ENCODE data around the gene TAS1R3. TPM values are rescaled to one million over a fixed set of nuclear protein-coding genes. Genes with fewer than 3 reads are reported as not detected.
A peak's percentile ranks its signal among the peaks of the same experiment; 100 is the strongest.

TAS1R3 gene
- total and polyA plus RNA-seq, 5 donors from 2014 or later: 0.06 to 2.0 (median 0.11) TPM; not detected in 2

DNA sequence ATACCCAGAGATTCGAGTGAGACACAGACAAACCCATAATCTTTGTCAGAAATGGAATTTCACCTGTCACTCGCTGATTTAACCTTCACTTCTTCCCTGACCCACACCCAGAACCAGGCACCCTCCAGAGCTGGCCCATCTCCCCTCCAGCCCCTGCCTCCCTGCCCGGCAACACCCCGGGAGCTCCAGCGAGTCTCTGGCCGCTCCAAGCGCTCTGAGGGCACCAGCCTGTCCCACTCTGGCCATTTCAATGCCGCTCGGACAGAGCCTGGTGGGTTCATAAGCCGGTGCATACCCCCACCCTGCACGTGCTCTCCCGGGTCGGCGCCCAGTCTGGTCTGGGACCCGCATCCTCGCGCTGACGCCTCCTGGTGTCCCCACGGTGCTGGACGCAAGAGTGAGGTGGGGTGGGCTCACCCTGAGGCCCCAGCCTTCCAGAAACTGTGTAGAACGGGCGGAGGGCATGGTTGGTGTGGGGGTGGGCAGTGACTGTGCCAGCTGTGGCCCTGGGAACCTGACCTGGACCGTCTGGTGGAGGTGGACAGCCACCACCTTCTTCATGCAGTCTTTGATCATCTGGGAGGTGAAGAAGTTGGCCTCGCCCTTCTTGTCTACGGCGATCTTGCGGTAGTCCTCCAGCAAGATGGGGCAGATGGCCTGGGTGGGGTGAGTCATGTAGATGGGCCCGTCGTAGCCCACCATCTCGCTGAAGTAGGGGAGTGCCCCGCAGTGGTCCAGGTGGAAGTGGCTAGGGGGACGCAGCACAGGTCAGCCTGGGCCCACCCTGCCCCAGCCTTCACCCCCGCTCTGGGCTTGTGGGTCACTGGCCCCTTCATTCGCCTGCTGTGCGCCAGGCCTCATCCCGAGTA, 12.1 kb upstream of the TAS1R3 start:
- Histone ChIP-seq H3K9me3 (ENCODE audit: control insufficient read depth in 2 of 2, low read length in 2 of 2) (no peaks in the 10 kb centered on the region), H3K27me3 (ENCODE audit: control insufficient read depth, insufficient read depth, low read length) (no peaks in the 10 kb centered on the region), H3K27ac (ENCODE audit: insufficient read depth, low read length, poor library complexity, severe bottlenecking) (no peak overlapping the region), H3K4me1 (ENCODE audit: control insufficient read depth, insufficient read depth, low read length, poor library complexity, severe bottlenecking) (peaks cover 22% of the 10 kb centered on the region), H3K36me3 (ENCODE audit: control insufficient read depth, insufficient read depth, low read length) (peaks cover 41% of the 10 kb centered on the region), H3K4me3 (ENCODE audit: low read depth, low read length) (no peak overlapping the region)
- Mint-ChIP-seq H3K27me3 (no peaks in the 10 kb centered on the region), H3K27ac (peak overlapping the region in 1 of 3 donors; percentile 85), H3K9me3 (no peaks in the 10 kb centered on the region), H3K4me3 (peak overlapping the region in 3 of 4 donors; percentile 2 to 77 (median 60)), H3K4me1 (peaks cover 0 to 36% (median 3%) of the 10 kb centered on the region in 4 donors), H3K36me3 (peaks cover 5% of the 10 kb centered on the region)
- ATAC-seq (ENCODE audit: low read depth in 2 of 2) (no peak), DNase-seq (no peak)

DNA sequence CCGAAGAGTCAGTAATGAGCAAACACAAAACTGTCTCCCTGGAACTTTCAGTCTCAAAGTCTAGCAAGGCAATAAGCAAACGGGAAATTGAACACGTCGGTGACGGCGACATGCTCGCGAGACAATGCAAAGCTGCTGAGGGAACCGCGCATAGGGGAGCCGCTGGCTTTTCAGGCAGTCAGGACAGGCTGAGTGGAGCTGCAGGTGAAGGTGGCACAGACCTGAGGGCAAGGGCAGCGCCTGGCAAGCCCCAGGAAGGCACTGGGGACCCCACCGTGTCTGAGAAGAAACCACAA, 11.5 kb upstream of the TAS1R3 start:
- no peaks in the 10 kb centered on the region for H3K27me3 ChIP-seq (ENCODE audit: control insufficient read depth, insufficient read depth, low read length)
- H3K36me3 Mint-ChIP-seq: peaks cover 5% of the 10 kb centered on the region
- peaks cover 0 to 38% (median 3%) of the 10 kb centered on the region in 4 donors for H3K4me1 Mint-ChIP-seq
- peaks cover 22% of the 10 kb centered on the region for H3K4me1 ChIP-seq (ENCODE audit: control insufficient read depth, insufficient read depth, low read length, poor library complexity, severe bottlenecking)
- H3K27ac ChIP-seq (ENCODE audit: insufficient read depth, low read length, poor library complexity, severe bottlenecking): no peak overlapping the region
- H3K27me3 Mint-ChIP-seq: no peaks in the 10 kb centered on the region
- peak overlapping the region in 2 of 4 donors; percentile 60 to 77 for H3K4me3 Mint-ChIP-seq
- ATAC-seq (ENCODE audit: low read depth in 2 of 2) (no peak), DNase-seq (no peak)
- H3K4me3 ChIP-seq (ENCODE audit: low read depth, low read length): no peak overlapping the region
- H3K9me3 Mint-ChIP-seq: no peaks in the 10 kb centered on the region
- H3K9me3 ChIP-seq (ENCODE audit: control insufficient read depth in 2 of 2, low read length in 2 of 2): no peaks in the 10 kb centered on the region
- H3K27ac Mint-ChIP-seq: no peak overlapping the region
- H3K36me3 ChIP-seq (ENCODE audit: control insufficient read depth, insufficient read depth, low read length): peaks cover 37% of the 10 kb centered on the region

DNA sequence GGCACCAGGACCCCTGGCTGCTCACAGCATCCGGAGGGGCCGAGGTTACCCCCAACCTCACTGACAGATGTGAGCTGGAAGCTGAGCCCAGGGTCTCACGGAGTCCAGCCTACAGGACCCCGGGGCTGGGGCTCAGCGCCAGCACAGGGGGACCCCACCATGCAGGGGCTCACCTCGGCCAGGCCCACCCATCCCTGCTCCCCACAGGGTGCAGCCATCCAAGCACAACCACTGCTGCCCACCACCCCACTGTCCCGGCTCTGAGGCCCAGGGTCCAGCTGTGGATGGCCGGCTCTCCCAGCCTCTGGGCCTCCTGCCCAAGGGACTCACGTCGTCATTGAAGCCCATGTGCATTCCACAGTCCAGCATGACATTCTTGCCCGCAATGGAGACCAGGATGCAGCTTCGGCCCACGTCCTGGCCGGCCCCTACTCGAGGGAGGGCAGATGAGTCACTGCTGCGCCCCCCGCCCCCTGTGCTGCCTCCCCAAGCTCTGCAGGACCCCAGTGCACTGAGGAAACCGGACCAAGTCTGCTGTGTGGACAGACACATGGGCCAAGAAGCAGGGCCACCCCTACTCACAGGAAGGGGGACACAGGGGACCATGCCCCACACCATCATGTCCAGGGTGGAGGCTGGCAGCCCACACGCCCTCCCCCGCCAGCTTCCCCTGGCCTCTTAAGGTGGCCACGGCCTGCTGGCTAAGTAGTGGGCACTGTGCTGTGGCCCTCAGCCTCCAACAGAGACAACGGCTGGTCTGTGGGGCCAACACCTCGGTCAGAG, 10.2 kb upstream of the TAS1R3 start:
- ATAC-seq (ENCODE audit: low read depth in 2 of 2) (no peak), DNase-seq (no peak)
- Histone ChIP-seq H3K36me3 (ENCODE audit: control insufficient read depth, insufficient read depth, low read length) (peaks cover 34% of the 10 kb centered on the region), H3K4me1 (ENCODE audit: control insufficient read depth, insufficient read depth, low read length, poor library complexity, severe bottlenecking) (peaks cover 32% of the 10 kb centered on the region), H3K27ac (ENCODE audit: insufficient read depth, low read length, poor library complexity, severe bottlenecking) (no peak overlapping the region), H3K9me3 (ENCODE audit: control insufficient read depth in 2 of 2, low read length in 2 of 2) (no peaks in the 10 kb centered on the region), H3K27me3 (ENCODE audit: control insufficient read depth, insufficient read depth, low read length) (no peaks in the 10 kb centered on the region), H3K4me3 (ENCODE audit: low read depth, low read length) (no peak overlapping the region)
- H3K27me3 Mint-ChIP-seq: no peaks in the 10 kb centered on the region
- H3K36me3 Mint-ChIP-seq: peaks cover 5% of the 10 kb centered on the region
- H3K4me1 Mint-ChIP-seq: peaks cover 0 to 43% (median 3%) of the 10 kb centered on the region in 4 donors
- H3K27ac Mint-ChIP-seq: peak overlapping the region in 1 of 3 donors; percentile 76
- peak overlapping the region in 3 of 4 donors; percentile 43 to 65 (median 52) for H3K4me3 Mint-ChIP-seq
- no peaks in the 10 kb centered on the region for H3K9me3 Mint-ChIP-seq

DNA sequence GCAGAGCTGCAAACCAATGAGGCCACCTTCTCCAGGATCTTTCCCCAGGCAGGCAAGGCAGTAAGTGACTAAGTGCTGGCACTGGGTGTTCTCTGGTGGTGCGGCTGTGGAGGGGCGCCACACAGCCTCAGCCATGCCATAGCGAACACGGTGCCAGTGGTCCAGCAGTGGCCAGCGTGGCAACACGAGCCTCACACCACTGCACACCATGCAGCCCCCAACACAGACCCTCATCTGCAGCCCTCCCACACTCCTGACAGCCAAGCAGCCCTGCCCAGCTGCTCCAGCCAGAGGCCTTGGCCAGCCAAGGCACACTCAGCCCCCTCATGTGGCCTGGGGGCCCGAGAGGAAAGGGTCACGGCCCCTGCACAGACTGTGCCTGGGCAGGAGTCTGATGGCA, 9.6 kb upstream of the TAS1R3 start:
- peak overlapping the region in 3 of 4 donors; percentile 32 to 61 (median 43) for H3K4me3 Mint-ChIP-seq
- no peaks in the 10 kb centered on the region for H3K9me3 ChIP-seq (ENCODE audit: control insufficient read depth in 2 of 2, low read length in 2 of 2)
- H3K36me3 ChIP-seq (ENCODE audit: control insufficient read depth, insufficient read depth, low read length): peaks cover 30% of the 10 kb centered on the region
- peaks cover 0 to 49% (median 6%) of the 10 kb centered on the region in 4 donors for H3K4me1 Mint-ChIP-seq
- no peak for DNase-seq
- no peak overlapping the region for H3K27ac Mint-ChIP-seq
- H3K9me3 Mint-ChIP-seq: no peaks in the 10 kb centered on the region
- H3K4me3 ChIP-seq (ENCODE audit: low read depth, low read length): no peak overlapping the region
- ATAC-seq (ENCODE audit: low read depth in 2 of 2): no peak
- no peak overlapping the region for H3K27ac ChIP-seq (ENCODE audit: insufficient read depth, low read length, poor library complexity, severe bottlenecking)
- H3K27me3 ChIP-seq (ENCODE audit: control insufficient read depth, insufficient read depth, low read length): no peaks in the 10 kb centered on the region
- H3K27me3 Mint-ChIP-seq: no peaks in the 10 kb centered on the region
- peaks cover 38% of the 10 kb centered on the region for H3K4me1 ChIP-seq (ENCODE audit: control insufficient read depth, insufficient read depth, low read length, poor library complexity, severe bottlenecking)
- H3K36me3 Mint-ChIP-seq: peaks cover 5% of the 10 kb centered on the region

DNA sequence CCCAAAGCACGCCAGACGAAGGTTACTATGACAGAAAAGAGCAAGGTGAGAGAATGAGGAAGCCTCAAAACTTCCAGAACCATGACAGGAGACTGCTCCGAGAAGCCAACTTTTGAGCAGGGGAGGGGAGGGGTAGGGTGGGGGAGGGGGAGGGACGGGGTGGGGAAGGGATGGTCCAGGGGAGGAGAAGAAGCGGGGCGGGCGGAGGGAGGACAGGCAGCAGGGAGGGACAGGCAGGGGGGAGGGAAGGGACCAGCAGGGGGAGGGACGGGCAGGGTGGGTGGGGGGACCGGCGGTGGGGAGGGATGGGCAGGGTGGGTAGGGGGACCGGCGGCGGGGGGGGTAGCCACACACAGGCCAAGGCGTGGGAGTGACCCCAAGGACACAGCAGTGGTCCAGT, 8.7 kb upstream of the TAS1R3 start:
- Mint-ChIP-seq H3K4me3 (peak overlapping the region; percentile 33 to 86 (median 72)), H3K9me3 (no peaks in the 10 kb centered on the region)
- H3K27ac ChIP-seq (ENCODE audit: insufficient read depth, low read length, poor library complexity, severe bottlenecking): no peak overlapping the region

DNA sequence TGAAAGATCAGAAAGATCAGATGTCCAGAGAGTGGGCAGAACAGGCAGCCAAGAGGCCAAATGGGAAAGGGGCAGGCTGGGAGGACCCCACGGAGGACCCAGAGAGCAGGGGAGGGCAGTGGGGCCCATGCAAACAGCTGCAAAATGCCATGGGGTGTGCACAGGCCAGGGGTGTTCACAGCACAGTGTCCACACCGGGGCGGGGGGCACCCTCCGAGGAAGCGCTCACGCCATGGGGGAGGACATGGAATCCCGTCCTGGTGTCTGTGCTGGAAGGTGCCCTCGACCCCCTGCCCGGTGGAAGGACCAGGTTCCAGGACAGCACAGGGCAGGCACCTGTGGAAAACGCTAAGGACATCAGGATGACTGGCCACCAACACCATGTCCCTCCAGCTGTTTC, 8.1 kb upstream of the TAS1R3 start:
- Histone ChIP-seq H3K4me1 (ENCODE audit: control insufficient read depth, insufficient read depth, low read length, poor library complexity, severe bottlenecking) (peaks cover 43% of the 10 kb centered on the region), H3K27me3 (ENCODE audit: control insufficient read depth, insufficient read depth, low read length) (no peaks in the 10 kb centered on the region), H3K36me3 (ENCODE audit: control insufficient read depth, insufficient read depth, low read length) (peaks cover 25% of the 10 kb centered on the region), H3K27ac (ENCODE audit: insufficient read depth, low read length, poor library complexity, severe bottlenecking) (no peak overlapping the region), H3K9me3 (ENCODE audit: control insufficient read depth in 2 of 2, low read length in 2 of 2) (no peaks in the 10 kb centered on the region), H3K4me3 (ENCODE audit: low read depth, low read length) (peak overlapping the region; percentile 13)
- DNase-seq (no peak), ATAC-seq (ENCODE audit: low read depth in 2 of 2) (no peak)
- H3K27ac Mint-ChIP-seq: peak overlapping the region; percentile 56 to 91 (median 81)
- peaks cover 0 to 55% (median 8%) of the 10 kb centered on the region in 4 donors for H3K4me1 Mint-ChIP-seq
- H3K36me3 Mint-ChIP-seq: peaks cover 5% of the 10 kb centered on the region
- no peaks in the 10 kb centered on the region for H3K27me3 Mint-ChIP-seq
- H3K4me3 Mint-ChIP-seq: peak overlapping the region; percentile 54 to 92 (median 88)
- H3K9me3 Mint-ChIP-seq: no peaks in the 10 kb centered on the region

More for the DNA sequence above, 8.7 kb upstream of the TAS1R3 start:
- DNase-seq (no peak), ATAC-seq (ENCODE audit: low read depth in 2 of 2) (no peak)
- Histone ChIP-seq H3K27me3 (ENCODE audit: control insufficient read depth, insufficient read depth, low read length) (no peaks in the 10 kb centered on the region), H3K4me1 (ENCODE audit: control insufficient read depth, insufficient read depth, low read length, poor library complexity, severe bottlenecking) (peaks cover 43% of the 10 kb centered on the region), H3K4me3 (ENCODE audit: low read depth, low read length) (no peak overlapping the region), H3K36me3 (ENCODE audit: control insufficient read depth, insufficient read depth, low read length) (peaks cover 28% of the 10 kb centered on the region), H3K9me3 (ENCODE audit: control insufficient read depth in 2 of 2, low read length in 2 of 2) (no peaks in the 10 kb centered on the region)
- peaks cover 5% of the 10 kb centered on the region for H3K36me3 Mint-ChIP-seq
- no peaks in the 10 kb centered on the region for H3K27me3 Mint-ChIP-seq
- H3K4me1 Mint-ChIP-seq: peaks cover 0 to 54% (median 8%) of the 10 kb centered on the region in 4 donors
- peak overlapping the region in 1 of 3 donors; percentile 51 for H3K27ac Mint-ChIP-seq

DNA sequence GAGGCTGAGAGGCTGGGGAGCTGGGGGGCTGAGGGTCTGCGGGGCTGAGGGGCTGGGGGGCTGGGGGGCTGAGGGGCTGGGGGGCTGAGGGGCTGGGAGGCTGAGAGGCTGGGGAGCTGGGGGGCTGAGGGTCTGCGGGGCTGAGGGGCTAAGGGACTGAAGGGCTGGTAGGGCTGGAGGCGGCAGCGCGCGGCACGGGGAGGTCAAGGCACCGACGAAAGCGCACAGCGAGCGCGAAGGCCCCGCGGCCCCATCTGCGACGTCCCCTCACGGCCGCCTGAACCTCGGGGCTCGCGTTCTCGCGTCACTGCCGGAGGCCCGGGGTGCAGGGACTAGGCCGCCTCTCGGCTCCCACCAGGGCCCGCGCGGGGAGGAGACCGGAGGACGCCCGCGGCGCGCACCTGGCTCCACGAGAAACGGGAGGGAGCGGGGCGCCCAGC, 7.0 kb upstream of the TAS1R3 start:
- Mint-ChIP-seq H3K9me3 (no peaks in the 10 kb centered on the region), H3K36me3 (peaks cover 5% of the 10 kb centered on the region), H3K4me3 (peak overlapping the region in 3 of 4 donors; percentile 70 to 92 (median 89)), H3K27ac (peak overlapping the region in 1 of 3 donors; percentile 41), H3K27me3 (no peaks in the 10 kb centered on the region), H3K4me1 (peaks cover 0 to 54% (median 8%) of the 10 kb centered on the region in 4 donors)
- ATAC-seq (ENCODE audit: low read depth in 2 of 2): peak in 1 of 2 donors; percentile 16
- H3K36me3 ChIP-seq (ENCODE audit: control insufficient read depth, insufficient read depth, low read length): peaks cover 14% of the 10 kb centered on the region
- H3K9me3 ChIP-seq (ENCODE audit: control insufficient read depth in 2 of 2, low read length in 2 of 2): no peaks in the 10 kb centered on the region
- H3K27ac ChIP-seq (ENCODE audit: insufficient read depth, low read length, poor library complexity, severe bottlenecking): peak overlapping the region; percentile 78
- H3K4me3 ChIP-seq (ENCODE audit: low read depth, low read length): no peak overlapping the region
- H3K4me1 ChIP-seq (ENCODE audit: control insufficient read depth, insufficient read depth, low read length, poor library complexity, severe bottlenecking): peaks cover 43% of the 10 kb centered on the region
- H3K27me3 ChIP-seq (ENCODE audit: control insufficient read depth, insufficient read depth, low read length): no peaks in the 10 kb centered on the region
- no peak for DNase-seq
